HG03175 (cell line): ENCODE results near the gene FUT9.
"Not testable (repeated sequence)": the region's sequence is repeated elsewhere in the genome, so short reads cannot be mapped to it uniquely, and the experiment has no call there.

Experiments
- ATAC-seq: cut with Tn5 transposase; IDR thresholded peaks from one replicate; pipeline ENCODE4 v1.9.1; 2021; ENCODE audit warnings: mild to moderate bottlenecking, moderate library complexity; ENCODE audit not compliant: unreplicated experiment

Gene FUT9

DNA sequence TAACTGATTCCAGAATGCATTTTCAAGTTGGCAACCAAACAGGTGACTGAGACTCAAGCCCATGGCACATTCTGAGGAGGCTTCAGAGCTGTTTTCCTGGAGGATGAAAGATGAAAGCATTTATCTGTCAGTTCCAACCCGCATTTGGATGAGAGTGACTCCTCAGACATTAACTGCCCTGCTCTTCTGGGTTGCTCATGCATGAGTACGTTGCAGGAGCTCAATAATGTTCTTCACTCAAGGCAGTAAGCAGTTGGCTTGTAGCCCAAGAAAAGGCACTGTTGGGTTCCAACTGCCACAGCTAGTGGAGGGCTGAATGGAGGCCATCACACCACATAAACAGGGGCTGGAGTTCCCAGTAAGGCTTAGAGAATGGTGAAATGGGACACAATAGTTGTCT lies 155.3 kb downstream of the FUT9 start:
- ATAC-seq = no peak

DNA sequence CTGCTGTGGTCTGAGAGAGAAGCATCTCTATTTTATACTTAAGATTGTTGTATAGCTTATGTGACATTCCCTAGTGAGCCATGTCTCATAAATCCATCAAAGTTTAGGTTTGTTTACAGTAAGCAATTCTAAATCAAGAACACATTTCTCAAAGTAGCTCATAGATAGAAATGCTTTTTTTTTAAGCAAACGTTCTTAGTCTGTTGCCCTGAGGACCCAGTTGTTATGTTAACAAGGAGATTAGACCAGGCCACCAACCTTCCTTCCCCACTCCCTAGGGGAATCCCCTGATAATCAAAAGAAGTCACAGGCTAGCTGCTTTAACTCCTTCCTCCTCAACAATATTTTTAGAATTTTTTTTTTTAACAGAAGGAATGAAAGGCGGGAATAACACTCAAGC lies 169.0 kb downstream of the FUT9 start:
- ATAC-seq = no peak

DNA sequence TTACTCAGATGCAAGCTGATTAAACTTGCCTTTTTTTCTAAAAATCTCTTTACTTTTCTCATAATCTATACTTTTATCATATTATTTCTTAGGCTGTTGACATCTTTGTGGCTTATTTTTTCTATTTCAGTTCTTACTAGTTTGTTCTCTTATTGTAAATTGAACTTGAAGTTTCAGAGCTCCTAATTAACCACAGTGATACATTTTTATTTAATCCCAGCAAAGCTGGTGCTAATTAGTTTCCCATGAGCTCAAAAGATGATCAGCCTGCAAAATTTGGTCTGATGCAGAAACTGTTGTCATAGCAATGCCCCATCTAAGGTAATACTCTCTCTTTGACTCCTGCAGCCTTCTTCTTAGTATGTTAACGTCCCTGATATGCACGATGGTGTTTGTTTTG lies 170.3 kb downstream of the FUT9 start:
- no peak for ATAC-seq

DNA sequence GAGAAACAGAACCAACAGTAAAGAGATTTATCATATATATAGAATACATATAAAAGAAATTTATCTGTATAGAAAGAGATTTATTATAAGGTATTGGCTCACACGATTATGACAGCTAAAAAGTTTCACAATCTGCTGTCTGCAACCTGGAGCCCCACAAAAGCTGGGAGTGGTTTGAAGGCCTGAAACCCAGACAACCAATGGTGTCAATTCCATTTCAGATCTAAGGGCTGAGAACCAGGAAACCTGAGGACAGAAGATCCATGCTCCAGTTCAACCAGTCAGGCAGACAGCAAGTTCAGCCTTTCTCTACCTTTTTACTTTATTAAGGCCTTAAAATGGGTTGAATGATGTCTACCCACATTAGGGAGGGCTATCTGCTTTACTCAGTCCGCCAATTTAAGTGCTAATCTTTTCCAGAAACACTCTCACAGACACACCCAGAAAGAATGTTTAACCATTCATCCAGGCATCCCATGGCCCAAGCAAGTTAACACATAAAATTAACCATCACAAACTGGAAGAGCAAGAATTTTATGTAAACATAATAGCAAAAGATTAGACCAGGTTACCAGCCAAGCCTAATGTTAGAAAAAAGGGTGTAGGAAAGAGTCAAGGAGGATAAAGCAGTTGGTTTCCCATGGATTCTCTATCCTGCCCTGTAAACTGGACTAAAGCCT lies 170.9 kb downstream of the FUT9 start:
- no peak for ATAC-seq

DNA sequence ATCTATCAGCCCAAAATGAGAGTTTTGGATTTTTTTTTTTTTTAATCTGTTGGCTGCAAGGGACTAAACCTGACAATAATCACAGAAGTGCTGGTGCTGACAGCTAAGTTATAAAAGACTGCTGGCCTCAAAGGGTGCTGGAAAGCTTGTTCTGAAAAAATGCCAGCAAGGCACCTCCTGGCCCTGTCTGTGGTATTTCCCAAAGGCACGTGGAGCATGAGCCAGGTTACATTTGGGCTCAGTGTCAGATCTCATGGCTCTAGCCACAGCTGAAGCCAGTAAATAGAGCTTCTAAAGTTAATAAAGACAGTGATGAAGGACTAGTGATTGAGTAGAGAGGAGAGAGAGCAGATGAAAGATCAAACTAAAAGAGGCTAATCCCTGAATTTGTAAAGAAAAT lies 178.9 kb downstream of the FUT9 start:
- ATAC-seq = no peak

DNA sequence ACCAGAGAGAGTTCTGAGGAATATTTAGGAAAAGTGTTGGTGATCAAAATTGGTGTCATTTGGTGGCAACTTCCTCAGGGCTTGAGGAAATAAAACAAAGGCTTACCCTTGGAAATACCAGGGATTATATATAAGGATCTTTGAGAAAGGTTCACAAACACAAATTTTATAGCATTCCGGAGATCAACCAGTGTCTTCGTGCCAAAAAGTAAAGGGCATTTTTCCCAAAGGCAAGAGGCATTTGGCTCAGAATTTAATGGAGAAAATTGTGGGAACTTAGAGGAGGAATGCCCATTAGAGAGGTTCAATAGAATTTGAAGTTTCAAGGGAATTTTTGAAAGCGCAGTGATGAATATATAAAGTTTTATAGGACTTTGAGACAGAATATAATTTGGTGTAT lies 179.5 kb downstream of the FUT9 start:
- no peak for ATAC-seq

DNA sequence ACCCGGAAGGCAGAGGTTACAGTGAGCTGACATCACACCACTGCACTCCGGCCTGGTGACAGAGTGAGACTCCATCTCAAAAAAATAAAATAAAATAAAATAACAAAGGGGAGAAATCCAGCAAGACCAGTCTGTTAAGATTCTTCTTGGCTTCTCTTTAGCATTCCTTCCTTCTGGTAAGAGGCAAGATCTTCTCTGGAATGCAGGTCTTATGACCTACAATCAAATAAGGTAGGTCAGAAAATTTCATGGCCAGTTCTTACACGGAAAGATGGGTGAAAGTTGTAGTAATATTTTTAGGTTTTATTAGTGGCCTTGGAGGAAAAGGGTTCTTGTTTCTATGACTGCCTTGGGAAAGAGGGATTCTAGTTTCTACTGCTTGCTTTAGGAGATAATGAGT lies 180.9 kb downstream of the FUT9 start:
- no peak for ATAC-seq

DNA sequence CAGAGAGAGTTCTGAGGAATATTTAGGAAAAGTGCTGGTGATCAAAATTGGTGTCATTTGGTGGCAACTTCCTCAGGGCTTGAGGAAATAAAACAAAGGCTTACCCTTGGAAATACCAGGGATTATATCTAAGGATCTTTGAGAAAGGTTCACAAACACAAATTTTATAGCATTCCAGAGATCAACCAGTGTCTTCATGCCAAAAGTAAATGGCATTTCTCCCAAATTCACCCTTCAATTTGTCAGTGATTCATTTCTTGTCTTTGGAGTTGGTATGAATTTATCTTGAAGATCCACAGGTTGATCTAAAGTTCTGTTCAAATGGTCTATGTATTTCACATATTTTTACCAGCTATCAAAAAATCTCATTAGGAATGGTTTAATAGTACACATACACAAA lies 181.5 kb downstream of the FUT9 start:
- ATAC-seq = no peak

DNA sequence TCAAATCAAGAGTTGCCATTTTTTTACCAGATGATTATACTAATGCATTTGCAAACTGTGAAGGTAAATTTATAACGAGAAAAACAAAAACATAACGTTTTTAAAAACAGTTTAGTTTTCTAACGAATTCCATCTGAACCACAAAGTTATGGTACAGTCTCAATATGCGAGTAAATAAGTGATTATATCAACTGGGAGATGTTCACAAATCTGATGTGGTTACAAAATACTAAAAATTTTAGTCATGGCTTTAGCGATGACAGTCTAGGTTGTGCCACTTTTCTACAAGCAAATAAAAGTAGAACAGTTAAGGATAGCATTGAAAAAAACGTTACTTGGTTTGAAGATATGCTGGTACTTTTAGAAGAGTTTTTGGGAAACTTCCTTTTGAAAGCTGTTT lies 186.8 kb downstream of the FUT9 start:
- no peak for ATAC-seq

DNA sequence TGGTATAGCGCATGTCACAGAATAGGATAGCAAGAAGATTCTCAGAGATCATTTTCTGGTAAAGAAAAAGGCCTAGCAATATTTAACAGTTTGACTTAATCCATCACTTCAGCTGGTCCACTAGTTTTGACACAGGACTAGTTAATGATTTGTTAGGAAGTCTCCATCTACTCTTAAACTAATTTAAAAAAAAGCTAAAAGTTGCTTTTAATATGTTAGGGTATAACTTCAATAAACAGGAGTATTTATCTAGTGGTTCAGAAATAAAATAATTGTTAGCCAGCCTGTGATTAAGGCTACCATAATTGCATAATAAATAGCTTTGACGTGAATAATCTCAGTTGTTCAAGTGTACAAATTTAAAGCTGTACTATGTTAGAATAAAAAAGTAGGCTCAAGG lies 195.6 kb downstream of the FUT9 start:
- no peak for ATAC-seq

DNA sequence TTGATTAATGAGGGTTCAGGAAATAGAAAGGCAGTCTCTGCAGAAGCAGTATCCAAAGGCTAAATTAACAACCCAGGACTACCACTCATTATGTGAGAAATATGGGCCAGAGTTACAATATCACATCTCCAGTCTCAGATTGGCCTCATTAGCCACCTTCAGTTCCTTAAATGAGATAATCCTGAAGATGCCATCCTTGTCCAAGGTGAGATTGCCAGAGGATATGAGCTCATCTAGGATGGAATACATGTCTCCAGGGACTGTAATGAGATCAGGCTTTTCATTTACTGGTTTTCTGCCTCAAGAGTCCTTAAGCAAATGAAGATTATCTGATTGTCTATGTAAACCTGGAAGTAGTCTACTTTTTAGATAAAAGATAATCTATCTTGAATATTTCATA lies 196.3 kb downstream of the FUT9 start:
- ATAC-seq = no peak

DNA sequence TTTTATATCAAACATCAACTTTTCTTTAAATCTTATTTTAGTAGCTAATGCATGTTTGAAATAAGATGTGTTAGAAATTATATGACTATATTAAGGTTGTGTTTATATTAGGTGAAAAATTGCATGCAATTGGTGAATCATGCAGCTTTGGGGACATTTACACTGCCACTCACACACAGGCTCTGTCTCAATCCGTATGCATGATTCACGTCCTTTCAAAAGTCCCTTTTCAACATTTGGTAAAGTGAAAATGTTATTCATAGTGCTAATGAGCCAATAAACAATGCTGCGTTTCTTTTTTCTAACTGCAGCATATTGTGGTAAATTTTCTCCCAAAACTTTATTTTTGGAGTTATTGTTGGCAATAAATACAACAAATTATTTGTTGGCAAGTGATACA lies 198.0 kb downstream of the FUT9 start:
- no peak for ATAC-seq

DNA sequence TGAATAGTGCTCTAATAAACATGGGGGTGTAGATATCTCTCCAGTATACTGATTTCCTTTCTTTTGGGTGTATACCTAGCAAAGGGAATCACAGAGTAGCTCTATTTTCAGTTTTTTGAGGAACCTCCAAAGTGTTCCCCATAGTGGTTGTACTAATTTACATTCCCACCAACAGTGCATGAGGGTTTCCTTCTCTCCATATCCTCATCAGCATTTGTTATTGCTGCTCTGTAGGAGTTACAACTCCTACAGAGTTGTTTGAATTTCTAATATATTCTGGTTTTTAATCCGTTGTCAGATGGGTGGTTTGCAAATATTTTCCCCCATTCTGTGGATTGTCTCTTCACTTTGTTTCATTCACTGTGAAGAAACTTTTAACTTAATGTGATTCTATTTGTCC lies 207.9 kb downstream of the FUT9 start:
- no peak for ATAC-seq

DNA sequence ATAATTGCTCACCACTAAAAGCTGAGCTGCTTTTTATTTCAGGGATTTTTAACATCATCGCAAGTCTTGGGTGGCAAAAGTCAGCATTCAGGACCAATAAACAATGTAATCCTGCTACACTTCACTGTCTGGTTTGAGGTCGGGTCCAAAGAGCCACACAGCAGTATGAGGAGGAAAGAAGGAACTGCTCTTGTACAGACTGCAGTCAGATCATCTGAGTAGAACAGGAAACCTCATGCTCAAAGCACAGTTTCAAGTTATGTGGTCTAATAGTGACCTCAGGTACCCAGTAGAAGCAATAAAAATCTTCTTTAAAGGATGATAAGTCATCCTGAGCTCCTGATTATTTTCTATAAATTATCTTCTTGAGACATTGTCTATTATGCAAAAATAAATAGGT lies 211.4 kb downstream of the FUT9 start:
- ATAC-seq = no peak

DNA sequence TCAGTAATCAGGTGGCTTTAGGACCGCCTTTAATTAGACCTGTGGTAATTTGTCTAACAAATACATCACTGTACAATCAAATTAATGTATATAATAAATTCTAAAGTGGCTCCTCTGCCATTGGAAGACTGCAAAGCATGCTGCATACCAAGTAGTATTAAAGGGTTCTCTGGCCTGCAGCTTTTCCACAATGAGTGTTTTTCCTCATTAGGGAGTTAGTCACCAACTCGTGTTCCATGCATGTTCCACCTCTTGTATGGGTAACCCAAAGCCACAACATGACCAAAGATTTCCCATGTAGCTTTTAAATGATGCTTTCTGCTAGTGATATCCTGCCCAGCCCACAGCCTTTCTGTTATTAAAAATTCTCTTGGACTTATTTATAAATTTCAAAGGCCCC lies 218.7 kb downstream of the FUT9 start:
- no peak for ATAC-seq

DNA sequence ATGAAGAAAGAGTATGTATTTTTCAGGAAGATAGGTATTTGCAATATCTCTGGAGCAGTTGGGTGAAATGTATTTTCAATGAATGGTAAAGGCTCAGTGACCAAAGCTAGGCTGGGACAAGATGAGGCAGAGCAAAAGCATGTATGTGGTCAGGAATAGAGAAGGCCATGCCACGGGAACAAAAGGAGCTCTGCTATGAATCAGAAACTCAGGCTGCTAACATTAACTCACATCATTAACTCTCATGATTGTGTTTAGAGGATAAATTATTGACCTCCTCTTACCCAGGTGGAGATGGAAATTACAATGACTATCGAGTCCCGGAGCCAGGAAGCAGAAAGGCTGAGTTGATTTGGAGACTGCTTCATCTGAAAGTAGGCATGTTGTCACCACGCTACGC lies 220.2 kb downstream of the FUT9 start:
- ATAC-seq = no peak

DNA sequence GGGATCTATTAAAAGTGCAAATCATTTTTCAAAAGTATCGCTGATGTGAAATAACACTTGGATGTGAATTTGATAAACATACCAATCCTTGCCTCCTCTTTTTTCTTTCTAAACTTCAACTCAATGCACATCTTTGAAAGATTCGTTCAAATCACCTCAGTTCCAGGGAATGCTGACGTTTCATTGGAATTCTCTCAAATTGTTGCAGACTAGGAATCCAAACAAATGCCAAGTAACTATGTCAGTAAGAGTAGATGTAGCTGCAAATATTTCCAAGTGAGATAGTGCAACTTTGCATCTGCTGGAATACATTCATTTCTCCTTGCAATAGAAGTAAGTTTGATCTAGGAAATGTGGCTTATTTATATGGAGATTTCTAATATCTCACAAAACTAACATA lies 220.7 kb downstream of the FUT9 start:
- no peak for ATAC-seq

DNA sequence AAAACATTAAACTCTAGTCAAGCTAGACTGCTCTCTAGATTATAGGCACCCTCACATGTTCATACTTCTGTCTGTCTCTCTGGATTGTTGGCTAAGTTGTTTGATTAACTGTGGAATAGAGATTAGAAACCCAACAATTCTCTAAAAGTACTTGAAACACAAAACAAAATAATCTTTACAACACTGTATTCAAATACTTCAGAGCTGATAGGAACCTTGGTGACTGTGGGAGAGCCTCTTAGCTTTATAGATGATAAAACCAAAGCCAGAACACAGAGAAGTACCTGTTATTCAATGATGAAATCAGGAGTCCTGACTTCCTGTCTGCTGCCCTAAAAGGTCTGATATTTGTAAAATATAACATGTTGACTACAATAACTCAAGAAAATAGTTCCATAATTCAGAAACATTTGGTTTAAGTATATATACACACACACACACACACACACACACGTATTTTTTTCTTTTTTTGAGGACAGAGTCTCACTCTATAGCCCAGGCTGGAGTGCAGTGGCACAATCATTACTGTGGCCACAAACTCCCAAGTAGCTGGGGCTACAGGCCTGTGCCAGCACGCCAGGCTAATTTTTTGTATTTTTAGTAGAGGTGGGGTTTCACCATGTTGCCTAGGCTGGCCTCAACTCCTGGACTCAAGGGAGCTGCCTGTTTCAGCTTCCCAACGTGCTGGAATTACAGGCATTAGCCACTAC lies 222.0 kb downstream of the FUT9 start:
- ATAC-seq = no peak

DNA sequence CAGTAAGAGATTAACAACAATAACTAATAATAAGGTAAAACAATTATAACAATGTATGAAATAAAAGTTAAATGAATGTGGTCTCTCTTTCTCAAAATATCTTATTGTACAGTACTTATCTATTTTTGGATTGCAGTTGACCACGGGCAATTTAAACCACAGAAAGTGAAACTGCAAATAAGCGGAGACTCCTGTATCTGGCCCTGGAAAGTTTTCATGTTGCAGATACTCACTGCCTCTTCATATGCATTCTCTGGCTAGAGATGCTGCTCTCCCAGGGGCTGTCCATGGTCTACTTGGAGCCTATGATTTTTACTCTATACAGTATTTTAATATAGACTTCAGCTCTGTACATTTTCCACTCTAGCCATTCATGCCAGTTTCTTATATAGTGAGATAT lies 230.8 kb downstream of the FUT9 start:
- ATAC-seq = no peak

DNA sequence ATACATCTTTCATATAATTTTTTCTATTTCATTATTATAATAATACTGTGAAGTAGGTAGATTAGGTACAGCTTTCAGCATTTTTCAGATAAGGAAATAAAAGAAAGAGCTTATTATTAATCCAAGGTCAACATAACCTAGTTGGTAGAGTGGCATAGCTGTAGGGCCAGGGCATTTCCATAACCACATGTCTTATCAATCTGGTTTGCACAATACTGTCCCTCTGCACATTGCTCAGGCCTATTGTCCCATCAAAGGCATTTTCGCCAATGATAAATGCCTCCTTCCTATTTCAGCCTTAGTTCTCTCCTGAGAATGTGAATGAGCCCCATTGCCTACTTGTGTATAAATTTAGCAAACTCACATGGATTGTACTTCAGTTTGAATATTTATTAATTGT lies 234.0 kb downstream of the FUT9 start:
- ATAC-seq = no peak

DNA sequence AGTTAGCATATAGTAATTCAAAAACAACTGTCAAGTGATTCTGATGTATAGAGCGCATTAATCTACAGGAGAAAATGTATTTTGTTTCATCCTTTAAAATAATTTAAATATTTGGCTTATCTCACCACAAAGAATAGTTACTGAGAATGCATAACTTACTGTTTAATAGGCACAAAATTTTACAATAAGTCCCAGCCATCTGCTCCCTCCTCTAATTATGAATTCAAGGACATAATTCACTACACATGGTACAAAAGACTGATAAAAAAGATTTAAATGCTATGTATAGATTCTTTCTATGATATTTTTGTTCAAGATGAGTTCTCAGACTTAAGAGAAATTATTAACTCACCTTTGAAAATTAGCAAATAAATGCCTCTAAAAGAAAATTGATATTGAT lies 242.0 kb downstream of the FUT9 start:
- no peak for ATAC-seq

DNA sequence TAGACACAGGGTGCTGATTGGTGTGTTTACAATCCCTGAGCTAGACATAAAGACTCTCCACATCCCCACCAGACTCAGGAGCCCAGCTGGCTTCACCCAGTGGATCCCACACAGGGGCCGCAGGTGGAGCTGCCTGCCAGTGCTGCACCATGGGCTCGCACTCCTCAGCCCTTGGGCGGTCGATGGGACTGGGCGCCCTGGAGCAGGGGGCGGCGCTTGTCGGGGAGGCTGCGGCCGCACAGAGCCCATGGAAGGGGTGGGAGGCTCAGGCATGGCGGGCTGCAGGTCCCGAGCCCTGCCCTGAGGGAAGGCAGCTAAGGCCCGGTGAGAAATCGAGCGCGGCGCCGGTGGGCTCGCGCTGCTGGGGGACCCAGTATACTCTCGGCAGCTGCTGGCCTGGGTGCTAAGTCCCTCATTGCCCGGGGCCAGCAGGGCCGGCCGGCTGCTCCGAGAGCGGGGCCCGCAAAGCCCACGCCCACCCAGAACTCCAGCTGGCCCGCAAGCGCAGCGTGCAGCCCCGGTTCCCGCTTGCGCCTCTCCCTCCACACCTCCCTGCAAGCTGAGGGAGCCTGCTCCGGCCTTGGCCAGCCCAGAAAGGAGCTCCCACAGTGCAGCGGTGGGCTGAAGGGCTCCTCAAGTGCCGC lies 245.1 kb downstream of the FUT9 start:
- not testable (repeated sequence) for ATAC-seq
